ENCODE data around the gene TCF7L2. TPM values are rescaled to one million over a fixed set of nuclear protein-coding genes. Genes with fewer than 3 reads are reported as not detected.
"Not testable (repeated sequence)": the region's sequence is repeated elsewhere in the genome, so short reads cannot be mapped to it uniquely, and the experiment has no call there.

TCF7L2 gene
- total RNA-seq, 1 donor from 2014 or later, result 0.30 TPM

GRCh38 chr10:113061557-113061956 is 111.5 kb downstream of the TCF7L2 start:
- intact Hi-C loops (cut with micrococcal nuclease), result no loop called here

- intact Hi-C loops (cut with micrococcal nuclease), result no loop called here
Measured at GRCh38 chr10:113063043-113063967, 113.3 kb downstream of the TCF7L2 start.

- intact Hi-C loops (cut with micrococcal nuclease), result no loop called here
Measured at GRCh38 chr10:113064039-113064438, 114.0 kb downstream of the TCF7L2 start.

- intact Hi-C loops (cut with micrococcal nuclease), result not testable (repeated sequence)
Measured at GRCh38 chr10:113066120-113066519, 116.1 kb downstream of the TCF7L2 start.

- intact Hi-C loops (cut with micrococcal nuclease), result no loop called here
Measured at GRCh38 chr10:113066561-113067312, 116.7 kb downstream of the TCF7L2 start.

GRCh38 chr10:113067501-113067900 is 117.5 kb downstream of the TCF7L2 start:
- intact Hi-C loops (cut with micrococcal nuclease), result no loop called here

GRCh38 chr10:113068178-113068890 is 118.3 kb downstream of the TCF7L2 start:
- intact Hi-C loops (cut with micrococcal nuclease), result no loop called here

GRCh38 chr10:113069595-113069994 is 119.5 kb downstream of the TCF7L2 start:
- intact Hi-C loops (cut with micrococcal nuclease), result no loop called here

- intact Hi-C loops (cut with micrococcal nuclease), result no loop called here
Measured at GRCh38 chr10:113071446-113071845, 121.4 kb downstream of the TCF7L2 start.

- intact Hi-C loops (cut with micrococcal nuclease), result no loop called here
Measured at GRCh38 chr10:113073549-113074189, 123.6 kb downstream of the TCF7L2 start.

GRCh38 chr10:113076949-113077348 is 126.9 kb downstream of the TCF7L2 start:
- intact Hi-C loops (cut with micrococcal nuclease), result no loop called here

- intact Hi-C loops (cut with micrococcal nuclease), result no loop called here
Measured at GRCh38 chr10:113078282-113078907, 128.3 kb downstream of the TCF7L2 start.

GRCh38 chr10:113080061-113080924 is 130.2 kb downstream of the TCF7L2 start:
- intact Hi-C loops (cut with micrococcal nuclease), result no loop called here

GRCh38 chr10:113080925-113081229 is 130.8 kb downstream of the TCF7L2 start:
- intact Hi-C loops (cut with micrococcal nuclease), result no loop called here

GRCh38 chr10:113084031-113084430 is 134.0 kb downstream of the TCF7L2 start:
- intact Hi-C loops (cut with micrococcal nuclease), result no loop called here

- intact Hi-C loops (cut with micrococcal nuclease), result no loop called here
Measured at GRCh38 chr10:113085776-113086175, 135.7 kb downstream of the TCF7L2 start.

- intact Hi-C loops (cut with micrococcal nuclease), result no loop called here
Measured at GRCh38 chr10:113086282-113086681, 136.2 kb downstream of the TCF7L2 start.

GRCh38 chr10:113087165-113088029 is 137.3 kb downstream of the TCF7L2 start:
- intact Hi-C loops (cut with micrococcal nuclease), result no loop called here

GRCh38 chr10:113088194-113088593 is 138.1 kb downstream of the TCF7L2 start:
- intact Hi-C loops (cut with micrococcal nuclease), result no loop called here
